HG03439 (cell line): ENCODE results near the gene CDC42BPA.
"Not testable (repeated sequence)": the region's sequence is repeated elsewhere in the genome, so short reads cannot be mapped to it uniquely, and the experiment has no call there.

ENCODE experiments used
- ATAC-seq: cut with Tn5 transposase; IDR thresholded peaks from one replicate; pipeline ENCODE4 v1.9.1; 2021; ENCODE audit warnings: mild to moderate bottlenecking, moderate library complexity; ENCODE audit not compliant: unreplicated experiment

CDC42BPA gene

GRCh38 chr1:227311389-227312001 lies 6.8 kb downstream of the CDC42BPA start:
- no peak for ATAC-seq

- ATAC-seq, result no peak
Measured at GRCh38 chr1:227308367-227309336, 9.6 kb downstream of the CDC42BPA start.

GRCh38 chr1:227306689-227307088 lies 11.6 kb downstream of the CDC42BPA start:
- ATAC-seq, result no peak

DNA sequence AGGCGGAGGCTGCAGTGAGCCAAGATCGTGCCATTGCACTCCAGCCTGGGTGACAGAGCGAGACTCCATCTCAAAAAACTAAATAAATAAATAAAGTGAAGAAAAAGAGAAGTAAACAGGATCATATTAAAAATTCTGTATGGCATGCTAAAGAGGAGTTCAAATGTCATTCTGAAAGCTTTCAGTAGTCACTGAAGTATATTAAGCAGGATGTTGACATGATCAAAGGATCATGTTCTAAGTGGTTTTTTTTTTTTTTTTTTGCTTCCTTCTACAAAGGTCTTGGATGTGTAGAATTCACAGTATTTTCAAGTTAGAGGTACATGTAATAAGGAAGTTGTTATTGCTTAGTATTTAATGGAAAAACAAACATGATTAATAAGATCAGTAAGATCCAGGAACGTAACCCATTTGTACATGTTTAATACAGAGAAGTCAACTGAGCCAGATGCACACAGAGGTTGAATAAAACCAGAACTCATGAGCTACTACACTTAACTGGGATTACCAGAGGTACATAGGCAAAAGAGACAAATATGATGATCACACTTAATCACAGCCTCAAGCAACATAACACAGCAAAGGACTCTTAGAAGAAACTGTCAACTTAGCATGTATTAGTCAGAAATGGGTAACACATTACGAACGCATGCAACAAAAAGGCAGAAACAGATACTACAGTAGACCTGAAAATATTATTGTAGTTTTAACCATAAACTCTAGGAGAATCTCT lies 12.2 kb downstream of the CDC42BPA start:
- no peak for ATAC-seq

DNA sequence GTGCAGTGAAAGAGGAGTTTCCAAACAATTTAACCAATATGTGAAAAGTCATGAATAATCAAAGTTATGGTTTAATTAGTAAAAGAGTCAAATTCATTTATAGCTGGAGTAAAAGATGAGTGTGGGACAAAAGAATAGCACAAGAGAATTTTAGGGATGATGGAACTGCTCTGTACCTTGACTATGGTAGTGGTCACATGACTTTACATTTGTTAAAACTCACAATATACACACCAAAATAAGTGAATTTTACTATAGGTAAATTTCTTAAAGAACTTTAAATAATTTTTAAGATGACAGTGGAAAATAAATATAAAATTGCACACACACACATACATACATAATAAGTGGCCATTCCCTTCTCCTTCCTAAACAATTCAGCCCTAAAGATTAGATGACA lies 13.6 kb downstream of the CDC42BPA start:
- no peak for ATAC-seq

DNA sequence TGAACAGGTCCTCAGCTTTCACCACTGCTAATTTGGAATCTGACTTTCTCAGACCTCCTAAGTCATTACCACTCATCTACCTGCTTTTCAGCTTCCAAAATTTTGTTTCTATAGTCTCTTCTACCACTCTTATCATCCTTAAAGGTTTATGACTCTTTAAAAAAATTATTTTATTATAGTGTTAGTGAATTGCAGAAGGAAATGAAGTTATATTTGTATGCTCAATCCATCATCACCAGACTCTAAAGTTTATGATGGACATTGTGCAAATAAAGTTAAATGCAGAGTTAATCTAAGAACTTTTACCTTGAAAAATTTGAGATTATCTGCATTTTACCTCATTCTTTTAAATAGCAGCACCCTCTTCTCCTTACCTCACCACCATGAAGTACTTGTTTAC lies 14.6 kb downstream of the CDC42BPA start:
- no peak for ATAC-seq

DNA sequence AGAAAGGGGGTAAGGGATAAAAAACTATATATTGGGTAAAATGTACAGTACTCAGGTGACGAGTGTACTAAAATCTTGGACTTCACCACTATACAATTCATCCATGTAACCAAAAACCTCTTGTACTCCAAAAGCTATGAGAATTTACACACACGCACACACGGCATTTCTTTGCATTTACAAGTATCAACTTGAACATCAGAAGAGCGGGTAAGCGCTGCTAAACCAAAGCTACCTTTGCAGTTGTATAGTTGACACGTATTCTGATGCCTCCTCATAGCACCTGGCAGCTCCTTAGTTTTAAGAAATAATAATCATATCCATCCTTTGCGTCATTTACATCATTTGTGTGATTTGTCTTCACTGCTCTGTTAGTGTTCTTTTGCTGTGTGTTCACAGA lies 17.6 kb downstream of the CDC42BPA start:
- ATAC-seq, result no peak

DNA sequence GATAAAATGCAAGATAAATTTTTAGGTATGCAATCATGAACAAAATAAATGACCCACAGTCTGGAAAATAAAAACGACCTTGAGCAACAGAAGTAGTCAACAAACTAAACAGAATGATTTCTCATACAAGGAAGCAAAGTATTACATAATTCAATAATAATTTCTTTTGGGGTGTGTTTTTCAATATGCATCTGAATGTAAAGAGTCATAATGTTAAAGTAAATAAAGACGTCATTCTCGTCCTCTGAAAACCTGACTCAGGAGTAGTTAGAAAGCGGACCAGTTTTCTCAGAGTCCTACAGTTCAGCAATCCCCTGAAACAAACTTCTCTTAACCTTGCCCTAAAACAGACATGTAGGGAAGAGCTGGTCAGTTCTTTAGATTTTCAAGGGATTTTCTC lies 18.6 kb downstream of the CDC42BPA start:
- ATAC-seq, result no peak

GRCh38 chr1:227299241-227299627 lies 19.1 kb downstream of the CDC42BPA start:
- no peak for ATAC-seq

GRCh38 chr1:227298512-227299240 lies 19.6 kb downstream of the CDC42BPA start:
- no peak for ATAC-seq

DNA sequence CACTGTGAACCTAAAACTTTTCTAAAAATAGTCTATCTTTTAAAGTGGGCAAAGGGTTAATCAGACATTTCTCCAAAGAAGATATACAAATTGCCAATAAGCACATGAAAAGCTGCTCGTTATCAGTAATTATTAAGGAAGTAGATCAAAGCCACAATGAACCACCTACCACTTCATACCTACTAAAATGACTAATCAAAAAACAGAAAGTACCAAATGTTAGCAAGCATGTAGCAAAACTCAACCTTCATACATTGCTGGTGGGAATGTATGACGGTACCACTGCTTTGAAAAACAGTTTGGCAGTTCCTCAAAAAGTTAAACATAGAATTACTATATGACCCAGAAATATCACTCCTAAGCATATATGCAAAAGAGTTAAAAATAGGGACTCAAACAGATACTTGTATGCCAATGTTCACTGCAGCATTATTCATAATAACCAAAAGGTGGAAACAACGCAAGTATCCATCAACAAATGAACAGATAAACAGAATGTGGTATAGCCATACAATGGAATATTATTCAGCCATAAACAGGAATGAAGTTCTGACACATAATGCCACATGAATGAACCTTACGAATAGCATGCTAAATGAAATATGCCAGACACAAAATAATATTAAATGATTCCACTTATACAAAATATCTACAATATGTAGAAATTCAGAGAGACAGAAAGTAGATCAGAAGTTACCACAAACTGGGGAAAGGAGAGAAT lies 21.1 kb downstream of the CDC42BPA start:
- no peak for ATAC-seq

DNA sequence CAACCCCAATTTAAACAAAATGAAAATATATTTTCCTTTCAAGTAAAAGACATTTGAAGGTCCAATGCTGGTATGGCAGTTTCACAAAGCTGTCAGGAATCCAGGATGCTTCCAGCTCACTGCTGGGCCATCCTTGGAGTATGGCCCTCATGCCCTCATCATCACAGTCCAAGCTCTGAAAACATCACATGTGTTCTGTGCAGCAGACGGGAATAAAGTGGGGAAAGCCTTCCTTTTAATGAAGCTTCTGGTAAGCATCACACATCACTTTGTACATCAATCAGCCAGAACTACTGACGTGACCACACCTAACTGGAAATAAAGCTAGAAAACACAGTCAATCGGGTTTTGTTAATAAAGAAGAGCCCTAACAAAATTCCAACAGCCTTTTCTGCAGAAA lies 22.7 kb downstream of the CDC42BPA start:
- ATAC-seq, result no peak

DNA sequence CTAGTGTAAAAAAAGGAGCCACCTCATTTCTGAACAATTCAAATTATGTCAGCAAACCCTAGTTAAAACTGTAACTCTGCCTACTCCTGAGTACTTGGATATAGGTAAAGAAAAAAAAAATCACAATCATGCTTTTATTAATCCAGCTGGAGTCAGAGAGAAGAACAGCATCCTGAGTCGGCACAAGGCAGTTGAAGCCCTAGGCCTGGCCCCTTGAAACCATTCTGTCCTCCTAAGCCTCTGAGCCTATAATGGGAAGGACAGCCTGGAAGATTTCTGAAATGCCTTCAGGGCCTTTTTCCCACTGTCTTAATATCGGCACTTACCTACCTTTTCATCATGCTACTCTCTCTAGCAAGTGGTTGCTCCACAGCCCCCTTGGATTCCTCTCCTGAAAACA lies 32.5 kb downstream of the CDC42BPA start:
- ATAC-seq, result no peak

DNA sequence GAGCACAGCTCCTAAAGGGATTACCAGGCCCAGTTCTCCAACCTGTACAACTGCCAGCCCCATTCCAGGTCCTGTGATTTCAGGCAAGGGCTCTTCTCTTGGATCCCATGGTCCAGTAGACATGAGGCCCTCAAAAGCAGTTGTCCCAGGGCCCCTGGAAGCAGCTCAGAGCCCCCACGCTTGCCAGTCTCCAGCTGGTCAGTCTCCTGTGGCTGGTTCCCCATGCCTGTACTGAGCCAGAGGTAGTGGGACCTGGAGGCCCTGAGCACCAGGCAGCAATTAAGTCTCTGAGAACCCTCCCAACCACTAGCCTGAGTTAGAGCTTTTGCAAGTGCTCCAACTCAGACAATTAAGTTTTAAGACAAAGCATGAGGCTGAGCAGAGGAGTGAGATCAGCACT lies 36.9 kb downstream of the CDC42BPA start:
- no peak for ATAC-seq

DNA sequence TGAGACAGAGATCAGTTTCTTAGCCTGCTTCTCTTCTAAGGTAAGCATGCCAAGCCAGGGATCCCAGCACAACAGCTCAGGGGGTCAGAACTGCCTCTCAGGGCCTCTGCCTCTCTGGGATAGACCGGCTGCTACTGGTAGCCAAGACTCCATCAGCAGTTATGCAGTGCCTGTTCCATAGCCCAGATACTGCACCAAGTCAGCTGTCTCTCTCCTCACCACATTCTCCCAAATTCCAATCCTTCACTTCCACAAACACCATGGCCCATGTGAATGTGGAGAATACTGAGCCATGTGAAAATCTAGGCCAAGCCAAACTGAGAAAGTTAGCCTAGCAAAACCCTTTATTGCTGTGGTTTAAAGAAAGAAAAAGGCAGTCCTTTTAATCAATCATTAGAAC lies 37.5 kb downstream of the CDC42BPA start:
- no peak for ATAC-seq

DNA sequence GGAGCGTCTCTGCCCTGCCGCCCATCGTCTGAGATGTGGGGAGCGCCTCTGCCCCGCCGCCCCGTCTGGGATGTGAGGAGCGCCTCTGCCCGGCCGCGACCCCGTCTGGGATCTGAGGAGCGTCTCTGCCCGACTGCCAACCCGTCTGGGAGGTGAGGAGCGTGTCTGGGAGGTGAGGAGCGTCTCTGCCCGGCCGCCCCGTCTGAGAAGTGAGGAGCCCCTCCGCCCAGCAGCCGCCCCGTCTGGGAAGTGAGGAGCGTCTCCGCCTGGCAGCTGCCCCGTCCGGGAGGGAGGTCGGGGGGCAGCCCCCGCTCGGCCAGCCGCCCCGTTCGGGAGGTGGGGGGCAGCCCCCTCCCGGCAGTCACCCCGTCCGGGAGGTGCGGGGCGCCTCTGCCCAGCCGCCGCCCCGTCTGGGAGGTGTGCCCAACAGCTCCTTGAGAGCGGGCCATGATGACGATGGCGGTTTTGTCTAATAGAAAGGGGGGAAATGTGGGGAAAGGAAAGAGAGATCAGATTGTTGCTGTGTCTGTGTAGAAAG lies 42.1 kb downstream of the CDC42BPA start:
- not testable (repeated sequence) for ATAC-seq

DNA sequence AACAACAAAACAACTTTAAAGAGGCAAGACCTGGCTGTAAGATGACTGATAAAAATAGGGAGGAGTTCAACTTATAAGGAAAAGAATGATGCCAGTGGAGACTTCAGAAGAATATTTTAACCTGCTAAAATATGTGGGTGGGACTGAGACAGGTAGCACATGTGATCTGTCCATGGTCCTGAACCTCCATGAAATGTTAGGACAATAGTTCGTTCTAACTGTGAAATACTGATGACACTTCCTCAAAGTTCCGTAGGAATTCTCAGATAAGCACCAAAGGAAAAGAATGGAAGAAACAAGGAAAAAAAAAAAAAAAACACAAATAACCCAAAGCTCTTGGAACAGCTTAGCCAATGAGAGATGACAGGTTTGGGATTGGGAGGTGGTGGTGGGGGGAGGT lies 44.7 kb downstream of the CDC42BPA start:
- ATAC-seq, result no peak

DNA sequence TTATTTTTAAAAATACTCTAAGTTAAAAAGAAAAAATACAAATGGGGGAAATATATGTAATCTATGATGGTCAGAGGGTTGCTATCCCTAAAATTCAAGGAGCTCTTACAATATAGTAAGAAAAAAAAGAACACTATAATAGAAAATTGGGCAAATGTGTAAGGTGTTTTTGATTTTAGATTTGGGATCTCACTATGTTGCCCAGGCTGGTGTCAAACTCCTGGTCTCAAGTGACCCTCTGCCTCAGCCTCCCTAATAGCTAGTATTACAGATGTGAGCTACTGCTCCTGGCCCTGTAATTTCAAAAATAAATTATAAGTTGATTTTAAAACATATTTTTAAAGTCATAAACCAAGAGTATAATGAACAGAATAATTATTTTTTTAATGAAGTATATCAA lies 45.9 kb downstream of the CDC42BPA start:
- ATAC-seq, result no peak

DNA sequence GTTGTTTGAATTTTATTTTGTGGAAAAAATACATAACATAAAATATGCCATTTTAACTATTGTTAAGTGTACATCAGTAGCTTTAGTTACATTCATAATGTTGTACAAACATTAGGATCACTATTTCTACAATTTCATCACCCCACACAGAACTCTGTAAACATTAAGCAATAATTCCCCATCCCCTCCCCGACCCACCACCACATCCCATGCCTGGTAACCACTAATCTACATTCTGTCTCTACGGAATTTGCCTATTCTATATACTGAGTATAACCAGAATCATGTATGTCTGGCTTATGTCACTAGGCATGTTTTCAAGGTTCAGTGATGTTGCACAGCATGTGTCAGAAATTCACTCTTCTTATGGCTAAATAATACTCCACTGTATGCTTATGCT lies 47.7 kb downstream of the CDC42BPA start:
- no peak for ATAC-seq

GRCh38 chr1:227268943-227269342 lies 49.3 kb downstream of the CDC42BPA start:
- ATAC-seq, result no peak
